Measurements from ENCODE around the gene RAPGEF5.

DNA sequence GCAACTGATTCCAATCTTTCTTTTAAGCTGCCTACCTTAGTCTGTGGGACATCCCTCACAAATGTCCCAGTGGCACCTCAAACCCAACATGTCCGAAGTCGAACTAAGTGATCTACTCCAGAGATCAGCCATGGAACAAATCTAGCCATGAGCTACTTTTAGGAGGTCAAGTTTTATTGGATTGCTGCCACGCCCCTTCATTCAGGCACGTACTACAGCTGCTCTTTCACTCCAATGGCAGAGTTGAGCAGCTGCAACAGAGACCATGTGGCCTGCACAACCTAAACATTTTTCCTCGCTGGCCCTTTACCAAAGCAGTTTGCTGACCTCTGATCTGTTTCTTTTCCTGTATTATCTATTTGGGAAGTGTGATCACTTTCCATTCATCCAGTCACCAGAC, 218.8 kb downstream of the RAPGEF5 start:
- TF ChIP-seq YY1 (IDR thresholded peaks at IDR 0.05; ENCODE audit: insufficient read depth, insufficient read length) (no peak), ZNF274 (IDR thresholded peaks at IDR 0.05; ENCODE audit: low read depth, low read length) (no peak)

Measured in NT2/D1 (cell line).